ENCODE data around the gene CIZ1. TPM values are rescaled to one million over a fixed set of nuclear protein-coding genes. Genes with fewer than 3 reads are reported as not detected.

The CIZ1 gene
- total RNA-seq, 1 donor from 2014 or later: 74.9 TPM

DNA sequence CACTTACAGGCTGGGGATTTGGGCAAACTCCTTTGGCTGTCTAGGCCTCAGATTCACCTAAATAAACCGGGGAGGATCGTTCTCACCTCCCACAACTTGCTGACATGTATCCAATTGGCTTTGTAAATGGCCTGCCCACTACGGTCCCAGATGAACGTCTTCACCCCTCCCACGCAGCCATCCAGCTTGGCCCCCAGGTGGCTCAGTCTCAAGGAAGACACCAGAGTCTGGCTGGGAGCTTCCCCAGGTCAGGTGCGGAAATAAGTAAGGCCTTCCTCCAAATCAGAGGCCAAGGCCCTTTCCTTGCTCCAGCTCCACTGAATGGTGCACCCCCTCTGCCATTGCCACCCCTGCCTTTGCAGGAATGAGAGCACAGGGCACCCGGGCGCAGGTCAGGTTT, 11.4 kb downstream of the CIZ1 start:
- Histone ChIP-seq H3K36me3 (peaks cover 83% of the 10 kb centered on the region), H3K9me3 (replicated peaks) (no peaks in the 10 kb centered on the region), H3K4me1 (no peaks in the 10 kb centered on the region), H3K4me3 (no peak overlapping the region), H3K27ac (replicated peaks) (no peak overlapping the region), H3K27me3 (ENCODE audit: low read depth) (no peaks in the 10 kb centered on the region)
- DNase-seq: no peak
- intact Hi-C loops (cut with micrococcal nuclease): no loop called here
- TF ChIP-seq, protein P1, sequence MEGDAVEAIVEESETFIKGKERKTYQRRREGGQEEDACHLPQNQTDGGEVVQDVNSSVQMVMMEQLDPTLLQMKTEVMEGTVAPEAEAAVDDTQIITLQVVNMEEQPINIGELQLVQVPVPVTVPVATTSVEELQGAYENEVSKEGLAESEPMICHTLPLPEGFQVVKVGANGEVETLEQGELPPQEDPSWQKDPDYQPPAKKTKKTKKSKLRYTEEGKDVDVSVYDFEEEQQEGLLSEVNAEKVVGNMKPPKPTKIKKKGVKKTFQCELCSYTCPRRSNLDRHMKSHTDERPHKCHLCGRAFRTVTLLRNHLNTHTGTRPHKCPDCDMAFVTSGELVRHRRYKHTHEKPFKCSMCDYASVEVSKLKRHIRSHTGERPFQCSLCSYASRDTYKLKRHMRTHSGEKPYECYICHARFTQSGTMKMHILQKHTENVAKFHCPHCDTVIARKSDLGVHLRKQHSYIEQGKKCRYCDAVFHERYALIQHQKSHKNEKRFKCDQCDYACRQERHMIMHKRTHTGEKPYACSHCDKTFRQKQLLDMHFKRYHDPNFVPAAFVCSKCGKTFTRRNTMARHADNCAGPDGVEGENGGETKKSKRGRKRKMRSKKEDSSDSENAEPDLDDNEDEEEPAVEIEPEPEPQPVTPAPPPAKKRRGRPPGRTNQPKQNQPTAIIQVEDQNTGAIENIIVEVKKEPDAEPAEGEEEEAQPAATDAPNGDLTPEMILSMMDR (IDR thresholded peaks at IDR 0.05; ENCODE audit: borderline replicate concordance): no peak

DNA sequence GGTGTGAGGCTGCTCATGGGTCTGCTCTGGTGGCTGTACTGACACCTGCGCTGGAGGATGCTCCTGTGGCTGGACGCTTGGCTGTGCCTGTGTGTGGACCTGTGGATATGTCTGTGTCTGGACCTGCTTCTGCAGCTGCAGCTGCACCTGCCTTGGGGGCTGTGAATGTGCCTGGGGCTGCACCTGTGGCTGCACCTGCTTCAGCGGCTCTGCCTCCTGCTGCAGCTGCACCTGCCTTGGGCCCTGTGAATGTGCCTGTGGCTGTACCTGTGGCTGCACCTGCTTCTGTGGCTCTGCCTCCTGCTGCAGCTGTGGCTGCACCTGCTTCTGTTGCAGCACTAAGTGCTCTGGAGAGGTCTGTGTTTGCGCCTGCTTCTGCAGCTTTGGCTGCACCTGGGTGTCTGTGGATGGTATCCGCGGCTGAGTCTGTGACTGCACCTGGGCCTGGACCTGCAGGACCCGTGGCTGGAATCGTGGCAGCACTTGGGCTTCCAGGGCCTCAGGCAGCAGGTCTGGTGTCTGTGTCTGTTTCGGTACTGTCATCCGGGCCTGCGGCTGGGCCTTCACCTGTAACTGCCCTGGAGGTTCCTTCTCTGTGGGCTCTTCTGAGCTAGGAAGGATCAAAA, 12.5 kb downstream of the CIZ1 start:
- no peak for DNase-seq
- Histone ChIP-seq H3K27me3 (ENCODE audit: low read depth) (no peaks in the 10 kb centered on the region), H3K27ac (replicated peaks) (no peak overlapping the region), H3K9me3 (replicated peaks) (no peaks in the 10 kb centered on the region), H3K4me3 (no peak overlapping the region), H3K36me3 (peaks cover 83% of the 10 kb centered on the region), H3K4me1 (no peaks in the 10 kb centered on the region)
- intact Hi-C loops (cut with micrococcal nuclease): no loop called here
- TF ChIP-seq, protein P1 (IDR thresholded peaks at IDR 0.05; ENCODE audit: borderline replicate concordance): no peak

DNA sequence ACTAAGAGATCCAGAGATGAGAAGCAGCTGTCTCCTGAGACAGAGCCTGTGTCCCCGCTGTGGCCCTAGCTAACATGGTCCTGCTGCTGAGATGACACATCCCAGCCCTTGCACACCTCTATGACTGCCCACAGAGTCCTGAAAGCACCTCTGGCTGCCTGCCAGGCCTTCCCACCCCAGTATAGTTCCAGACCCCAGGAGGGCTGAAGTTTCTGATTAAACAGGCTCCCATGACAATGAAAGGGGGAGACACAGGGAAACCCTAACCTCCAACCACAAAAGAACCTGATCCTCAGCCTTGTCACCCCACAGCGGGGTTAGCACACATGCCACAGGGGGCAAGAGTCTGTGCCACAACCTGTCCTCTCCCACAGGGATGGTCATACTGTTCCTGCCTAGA, 15.6 kb downstream of the CIZ1 start:
- no peak overlapping the region for H3K27ac ChIP-seq (replicated peaks)
- intact Hi-C loops (cut with micrococcal nuclease): no loop called here
- DNase-seq: no peak
- no peaks in the 10 kb centered on the region for H3K4me1 ChIP-seq
- H3K4me3 ChIP-seq: no peak overlapping the region
- H3K36me3 ChIP-seq: peaks cover 79% of the 10 kb centered on the region
- H3K9me3 ChIP-seq (replicated peaks): no peaks in the 10 kb centered on the region
- H3K27me3 ChIP-seq (ENCODE audit: low read depth): no peaks in the 10 kb centered on the region
- TF ChIP-seq, protein P1 (IDR thresholded peaks at IDR 0.05; ENCODE audit: borderline replicate concordance): no peak

DNA sequence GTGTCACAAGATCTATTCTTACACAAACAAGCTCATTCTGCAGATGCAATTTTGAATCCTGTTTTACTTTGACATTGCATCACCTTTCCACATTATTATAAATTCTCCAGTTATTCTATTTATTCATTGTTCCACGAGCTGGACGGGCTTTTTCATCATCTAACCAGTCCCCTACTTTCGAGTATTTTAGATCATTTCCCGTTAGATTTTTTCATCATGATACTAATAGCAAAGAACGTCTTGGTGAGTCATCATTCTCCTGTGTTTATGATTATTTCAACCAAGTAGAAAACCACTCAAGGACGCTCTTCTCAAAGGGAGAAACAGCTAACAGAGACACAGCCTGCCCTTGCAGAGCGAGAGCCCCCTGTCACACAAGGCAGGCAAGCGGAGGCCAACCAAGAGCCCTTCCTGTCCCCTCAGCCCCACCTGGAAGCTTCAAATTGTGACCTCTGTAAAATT, 16.2 kb downstream of the CIZ1 start:
- H3K4me1 ChIP-seq: no peaks in the 10 kb centered on the region
- intact Hi-C loops (cut with micrococcal nuclease): no loop called here
- H3K27ac ChIP-seq (replicated peaks): no peak overlapping the region
- DNase-seq: no peak
- TF ChIP-seq, protein P1 (IDR thresholded peaks at IDR 0.05; ENCODE audit: borderline replicate concordance): no peak
- peaks cover 79% of the 10 kb centered on the region for H3K36me3 ChIP-seq
- H3K9me3 ChIP-seq (replicated peaks): no peaks in the 10 kb centered on the region
- H3K4me3 ChIP-seq: no peak overlapping the region
- H3K27me3 ChIP-seq (ENCODE audit: low read depth): no peaks in the 10 kb centered on the region

DNA sequence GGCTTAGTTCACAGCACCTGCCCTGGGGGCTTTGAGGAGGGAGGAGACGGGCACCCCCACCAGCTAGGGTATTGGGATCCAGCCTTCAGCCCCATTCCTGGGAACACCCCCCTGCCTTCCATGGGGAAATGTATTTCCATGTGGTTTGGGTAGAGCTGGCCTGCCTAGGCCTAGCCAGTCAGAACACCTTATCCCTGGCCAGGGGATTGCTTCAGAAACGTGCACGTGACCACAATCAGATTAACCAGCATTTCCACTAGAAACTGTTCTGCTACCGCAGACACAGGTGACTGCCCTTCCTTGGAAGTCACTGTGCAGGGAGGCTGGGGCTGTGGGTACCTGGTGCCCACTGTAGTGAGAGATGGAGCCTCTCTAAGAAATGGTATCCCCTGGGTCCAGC, 17.3 kb downstream of the CIZ1 start:
- TF ChIP-seq, protein P1 (IDR thresholded peaks at IDR 0.05; ENCODE audit: borderline replicate concordance): no peak
- DNase-seq: no peak
- intact Hi-C loops (cut with micrococcal nuclease): no loop called here
- Histone ChIP-seq H3K36me3 (peaks cover 79% of the 10 kb centered on the region), H3K9me3 (replicated peaks) (no peaks in the 10 kb centered on the region), H3K4me1 (no peaks in the 10 kb centered on the region), H3K4me3 (no peak overlapping the region), H3K27me3 (ENCODE audit: low read depth) (no peaks in the 10 kb centered on the region), H3K27ac (replicated peaks) (no peak overlapping the region)
